Mucosa of rectum (tissue), 2 donors: ENCODE results near the gene IL1RL1.

Experiments
- H3K27ac ChIP-seq, 2 donors: one replicate each; pipeline ENCODE4 v1.7.0; 2013; ENCODE audit warnings: inconsistent platforms in 2 of 2, low read depth in 2 of 2, low read length in 2 of 2
- H3K27me3 ChIP-seq, 2 donors: one replicate each; pipeline ENCODE4 v1.7.0; 2013; ENCODE audit warnings: low read length in 2 of 2; ENCODE audit not compliant: control insufficient read depth in 2 of 2, insufficient read depth in 2 of 2
- H3K36me3 ChIP-seq, 2 donors: one replicate each; pipeline ENCODE4 v1.7.0; 2013; ENCODE audit warnings: low read length in 2 of 2; ENCODE audit not compliant: control insufficient read depth in 2 of 2, insufficient read depth in 2 of 2
- H3K4me1 ChIP-seq, 2 donors: one replicate each; pipeline ENCODE4 v1.7.0; 2013; ENCODE audit warnings: low read length in 2 of 2, mild to moderate bottlenecking in 1 of 2; ENCODE audit not compliant: control insufficient read depth in 2 of 2, insufficient read depth in 2 of 2
- H3K4me3 ChIP-seq, 2 donors: one replicate each; pipeline ENCODE4 v1.7.0; 2013; ENCODE audit warnings: low read length in 2 of 2
- H3K9ac ChIP-seq, 2 donors: one replicate each; pipeline ENCODE4 v1.7.0; 2013; ENCODE audit warnings: low read length in 2 of 2, low read depth in 1 of 2, mild to moderate bottlenecking in 1 of 2
- H3K9me3 ChIP-seq, 2 donors: one replicate each; pipeline ENCODE4 v1.7.0; 2013; ENCODE audit warnings: low read length in 2 of 2; ENCODE audit not compliant: control insufficient read depth in 2 of 2
- donor health status: healthy.
- donor health status: Normal muscosa, but diverticular disease.

IL1RL1 gene

GRCh38 chr2:102276549-102277201 is 34.7 kb upstream of the IL1RL1 start:
- H3K9me3 ChIP-seq, result no peaks in the 10 kb centered on the region
- peaks cover 0 to 5% of the 10 kb centered on the region in 2 donors for H3K27me3 ChIP-seq
- H3K9ac ChIP-seq, result no peak overlapping the region
- H3K27ac ChIP-seq, result no peak overlapping the region
- H3K4me1 ChIP-seq, result no peaks in the 10 kb centered on the region
- H3K4me3 ChIP-seq, result no peak overlapping the region
- H3K36me3 ChIP-seq, result no peaks in the 10 kb centered on the region

- peaks cover 0 to 5% of the 10 kb centered on the region in 2 donors for H3K27me3 ChIP-seq
- no peak overlapping the region for H3K4me3 ChIP-seq
- no peak overlapping the region for H3K27ac ChIP-seq
- no peaks in the 10 kb centered on the region for H3K9me3 ChIP-seq
- no peak overlapping the region for H3K9ac ChIP-seq
- no peaks in the 10 kb centered on the region for H3K36me3 ChIP-seq
- no peaks in the 10 kb centered on the region for H3K4me1 ChIP-seq
These were observed 34.1 kb upstream of the IL1RL1 start for GRCh38 chr2:102277202-102277700.

GRCh38 chr2:102278720-102279390 is 32.5 kb upstream of the IL1RL1 start:
- peaks cover 0 to 5% of the 10 kb centered on the region in 2 donors for H3K27me3 ChIP-seq
- H3K9ac ChIP-seq, result no peak overlapping the region
- H3K4me3 ChIP-seq, result no peak overlapping the region
- H3K27ac ChIP-seq, result no peak overlapping the region
- no peaks in the 10 kb centered on the region for H3K9me3 ChIP-seq
- no peaks in the 10 kb centered on the region for H3K4me1 ChIP-seq
- no peaks in the 10 kb centered on the region for H3K36me3 ChIP-seq

GRCh38 chr2:102279391-102279735 is 32.0 kb upstream of the IL1RL1 start:
- no peak overlapping the region for H3K4me3 ChIP-seq
- H3K9me3 ChIP-seq, result no peaks in the 10 kb centered on the region
- H3K9ac ChIP-seq, result no peak overlapping the region
- H3K4me1 ChIP-seq, result no peaks in the 10 kb centered on the region
- H3K36me3 ChIP-seq, result no peaks in the 10 kb centered on the region
- no peak overlapping the region for H3K27ac ChIP-seq
- peaks cover 0 to 5% of the 10 kb centered on the region in 2 donors for H3K27me3 ChIP-seq

- no peaks in the 10 kb centered on the region for H3K36me3 ChIP-seq
- H3K9me3 ChIP-seq, result no peaks in the 10 kb centered on the region
- no peak overlapping the region for H3K4me3 ChIP-seq
- H3K9ac ChIP-seq, result no peak overlapping the region
- no peak overlapping the region for H3K27ac ChIP-seq
- peaks cover 0 to 3% of the 10 kb centered on the region in 2 donors for H3K27me3 ChIP-seq
- H3K4me1 ChIP-seq, result no peaks in the 10 kb centered on the region
These were observed 28.7 kb upstream of the IL1RL1 start for GRCh38 chr2:102282678-102283091.

- no peak overlapping the region for H3K27ac ChIP-seq
- H3K4me3 ChIP-seq, result no peak overlapping the region
- no peak overlapping the region for H3K9ac ChIP-seq
- peaks cover 0 to 2% of the 10 kb centered on the region in 2 donors for H3K27me3 ChIP-seq
- H3K36me3 ChIP-seq, result no peaks in the 10 kb centered on the region
- H3K9me3 ChIP-seq, result no peaks in the 10 kb centered on the region
- H3K4me1 ChIP-seq, result no peaks in the 10 kb centered on the region
These were observed 27.4 kb upstream of the IL1RL1 start for GRCh38 chr2:102283996-102284395.

GRCh38 chr2:102284611-102285010 is 26.8 kb upstream of the IL1RL1 start:
- H3K36me3 ChIP-seq, result no peaks in the 10 kb centered on the region

GRCh38 chr2:102285368-102285767 is 26.0 kb upstream of the IL1RL1 start:
- no peak overlapping the region for H3K27ac ChIP-seq
- H3K36me3 ChIP-seq, result no peaks in the 10 kb centered on the region
- no peak overlapping the region for H3K4me3 ChIP-seq
- H3K4me1 ChIP-seq, result no peaks in the 10 kb centered on the region
- H3K9ac ChIP-seq, result no peak overlapping the region
- no peaks in the 10 kb centered on the region for H3K9me3 ChIP-seq
- H3K27me3 ChIP-seq, result no peaks in the 10 kb centered on the region

More at GRCh38 chr2:102284611-102285010, 26.8 kb upstream of the IL1RL1 start:
- Histone ChIP-seq H3K27ac (no peak overlapping the region), H3K9ac (no peak overlapping the region), H3K27me3 (no peaks in the 10 kb centered on the region), H3K4me1 (no peaks in the 10 kb centered on the region), H3K4me3 (no peak overlapping the region), H3K9me3 (no peaks in the 10 kb centered on the region)

GRCh38 chr2:102286041-102286440 is 25.3 kb upstream of the IL1RL1 start:
- Histone ChIP-seq H3K9me3 (no peaks in the 10 kb centered on the region), H3K36me3 (no peaks in the 10 kb centered on the region), H3K9ac (no peak overlapping the region), H3K4me1 (no peaks in the 10 kb centered on the region), H3K27me3 (no peaks in the 10 kb centered on the region), H3K27ac (no peak overlapping the region), H3K4me3 (no peak overlapping the region)

GRCh38 chr2:102289129-102289528 is 22.2 kb upstream of the IL1RL1 start:
- Histone ChIP-seq H3K4me3 (no peak overlapping the region), H3K36me3 (no peaks in the 10 kb centered on the region), H3K9me3 (no peaks in the 10 kb centered on the region), H3K4me1 (no peaks in the 10 kb centered on the region), H3K27me3 (peaks cover 2 to 3% of the 10 kb centered on the region in 2 donors), H3K27ac (no peak overlapping the region), H3K9ac (no peak overlapping the region)
